GM20000 (cell line): ENCODE data around the gene COLQ.

Experiments used
- DNase-seq: peaks from one replicate; pipeline ENCODE4 v3.0.0; 2012; ENCODE audit warnings: low spot score
- TF ChIP-seq, protein P1 (sequence below): IDR thresholded peaks from 2 replicates; pipeline ENCODE4 v1.5.1; 2012; ENCODE audit warnings: mild to moderate bottlenecking, control low read depth; ENCODE audit errors: extremely low read depth, missing control alignments

COLQ gene

DNA sequence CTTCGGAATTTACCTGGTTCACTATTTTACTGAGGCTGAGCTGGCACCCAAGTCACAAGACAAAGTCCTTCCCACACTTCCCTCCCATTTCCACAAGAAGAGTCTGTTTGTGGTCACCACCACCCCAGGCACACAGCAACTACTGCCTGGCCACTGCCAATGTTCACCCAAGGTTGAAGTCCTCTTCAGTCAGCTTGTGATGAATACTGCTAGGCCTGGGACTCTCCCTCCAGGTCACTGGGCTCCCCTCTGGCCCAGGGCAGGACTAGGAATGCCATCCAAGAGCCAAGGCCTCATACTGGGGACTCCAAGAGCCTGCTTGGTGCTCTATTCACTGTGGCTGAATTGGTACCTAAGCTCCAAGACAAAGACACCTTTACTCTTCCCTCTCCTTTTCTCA, 30.4 kb upstream of the COLQ start:
- TF ChIP-seq, protein P1, sequence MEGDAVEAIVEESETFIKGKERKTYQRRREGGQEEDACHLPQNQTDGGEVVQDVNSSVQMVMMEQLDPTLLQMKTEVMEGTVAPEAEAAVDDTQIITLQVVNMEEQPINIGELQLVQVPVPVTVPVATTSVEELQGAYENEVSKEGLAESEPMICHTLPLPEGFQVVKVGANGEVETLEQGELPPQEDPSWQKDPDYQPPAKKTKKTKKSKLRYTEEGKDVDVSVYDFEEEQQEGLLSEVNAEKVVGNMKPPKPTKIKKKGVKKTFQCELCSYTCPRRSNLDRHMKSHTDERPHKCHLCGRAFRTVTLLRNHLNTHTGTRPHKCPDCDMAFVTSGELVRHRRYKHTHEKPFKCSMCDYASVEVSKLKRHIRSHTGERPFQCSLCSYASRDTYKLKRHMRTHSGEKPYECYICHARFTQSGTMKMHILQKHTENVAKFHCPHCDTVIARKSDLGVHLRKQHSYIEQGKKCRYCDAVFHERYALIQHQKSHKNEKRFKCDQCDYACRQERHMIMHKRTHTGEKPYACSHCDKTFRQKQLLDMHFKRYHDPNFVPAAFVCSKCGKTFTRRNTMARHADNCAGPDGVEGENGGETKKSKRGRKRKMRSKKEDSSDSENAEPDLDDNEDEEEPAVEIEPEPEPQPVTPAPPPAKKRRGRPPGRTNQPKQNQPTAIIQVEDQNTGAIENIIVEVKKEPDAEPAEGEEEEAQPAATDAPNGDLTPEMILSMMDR: no peak
- DNase-seq: no peak

DNA sequence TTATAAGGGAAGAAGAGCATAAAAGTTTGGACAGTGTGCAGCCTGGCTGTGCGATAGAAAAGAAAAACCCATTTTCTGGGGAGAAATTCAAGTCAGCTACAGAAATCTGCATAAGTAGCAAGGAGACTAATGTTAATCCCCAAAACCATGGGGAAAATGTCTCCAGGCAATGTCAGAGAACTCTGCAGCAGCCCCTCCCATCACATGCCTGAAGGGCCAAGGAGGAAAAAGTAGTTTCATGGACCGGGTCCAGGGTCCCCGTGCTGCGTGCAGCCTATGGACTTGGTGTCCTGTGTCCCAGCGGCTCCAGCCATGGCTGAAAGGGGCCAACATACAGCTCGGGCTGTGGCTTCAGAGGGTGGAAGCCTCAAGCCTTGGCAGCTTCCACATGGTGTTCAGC, 28.3 kb upstream of the COLQ start:
- DNase-seq: no peak
- TF ChIP-seq, protein P1: no peak

DNA sequence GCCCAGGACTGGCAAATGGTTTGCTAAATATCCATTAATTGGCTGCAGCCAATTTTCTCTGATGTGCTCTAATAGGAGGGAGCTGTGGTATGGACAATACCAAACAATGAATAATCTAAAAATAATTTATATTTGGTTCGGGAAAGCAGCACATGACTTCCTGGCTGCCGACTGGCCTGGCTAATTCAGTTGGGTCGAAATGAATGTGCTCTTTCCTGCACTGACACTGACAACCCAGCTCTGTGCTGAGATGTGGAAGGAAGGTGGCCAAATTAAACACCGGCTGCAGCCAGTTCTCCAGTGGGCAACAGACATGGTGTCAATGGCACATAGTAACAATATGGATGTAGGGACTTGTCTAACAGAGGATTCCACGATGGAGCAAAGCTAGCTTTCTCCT, 21.1 kb upstream of the COLQ start:
- DNase-seq: no peak
- TF ChIP-seq, protein P1: no peak

DNA sequence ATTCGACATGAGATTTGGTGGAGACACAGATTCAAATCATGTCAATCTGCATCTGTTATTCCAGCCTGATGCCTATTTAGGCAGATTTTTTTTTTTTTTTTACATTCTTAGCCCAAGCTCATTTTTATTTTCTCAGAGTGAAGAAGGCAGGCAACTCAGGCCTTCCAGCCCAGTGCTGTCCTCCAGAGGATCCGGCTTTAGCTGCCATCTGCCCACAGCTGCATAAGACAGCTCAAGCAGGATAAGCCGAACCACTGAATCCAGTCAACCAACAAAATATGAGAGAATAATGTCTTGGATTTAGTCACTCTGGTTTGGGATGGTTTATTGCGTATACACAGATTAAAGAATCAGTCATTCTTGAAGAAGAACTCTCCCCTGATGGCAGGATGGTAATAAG, 19.9 kb upstream of the COLQ start:
- no peak for DNase-seq
- TF ChIP-seq, protein P1: no peak

DNA sequence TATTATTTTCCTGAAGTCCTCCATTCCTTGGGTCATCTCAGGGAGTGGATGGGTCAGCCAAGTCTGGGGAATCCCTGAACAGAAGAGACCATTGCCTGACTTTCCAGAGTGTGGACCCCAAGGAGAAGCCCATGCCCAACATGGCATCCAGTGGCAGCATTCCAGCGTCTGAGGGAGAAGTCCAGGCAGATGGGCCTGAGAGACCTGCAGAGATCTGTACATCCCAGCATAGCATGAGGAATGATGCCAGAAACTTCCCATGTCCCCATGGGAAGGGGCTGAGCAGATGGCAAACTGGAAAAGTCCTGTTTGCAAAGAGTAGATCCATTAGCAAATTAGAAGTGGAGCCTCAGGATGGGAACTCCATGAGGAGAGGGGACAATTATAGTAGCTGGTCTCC, 17.6 kb upstream of the COLQ start:
- DNase-seq: no peak
- TF ChIP-seq, protein P1: no peak

DNA sequence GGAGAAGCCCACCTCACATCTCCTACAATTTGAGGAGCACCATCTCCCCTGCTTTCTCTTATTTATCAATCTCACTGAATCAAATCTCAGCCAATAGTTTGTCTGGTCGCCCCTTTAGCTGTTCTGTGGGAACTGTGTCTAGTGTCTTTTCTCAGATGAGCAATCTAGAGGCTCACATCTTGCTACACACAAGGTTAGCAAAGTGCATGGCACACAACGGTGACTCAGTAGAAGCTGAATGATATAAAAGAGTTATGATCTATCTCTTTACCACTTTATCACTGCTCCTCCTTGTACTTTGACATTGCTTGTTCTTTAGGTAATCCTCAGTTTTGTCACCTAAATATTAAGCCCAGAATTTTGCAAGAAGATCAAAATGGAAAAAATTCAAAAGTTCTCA, 16.8 kb upstream of the COLQ start:
- no peak for DNase-seq
- TF ChIP-seq, protein P1: no peak

DNA sequence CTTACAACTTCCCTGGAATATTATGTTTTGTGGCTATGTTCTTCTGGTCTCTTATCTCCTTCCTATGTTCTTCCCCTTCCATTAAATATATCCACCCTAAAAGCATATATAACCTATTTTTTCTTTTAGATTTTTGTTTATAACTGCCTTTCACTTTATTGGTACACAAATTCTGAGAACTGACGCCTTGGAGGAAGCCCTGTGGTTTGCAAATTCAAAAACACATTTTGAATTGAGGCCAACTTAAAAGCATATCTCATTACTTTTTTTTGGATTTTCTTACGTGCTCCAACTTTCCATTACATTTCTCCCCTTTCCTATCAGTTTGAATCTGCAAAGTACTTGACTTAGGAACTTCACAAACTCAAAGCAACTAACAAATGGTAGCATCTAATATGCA, 15.3 kb upstream of the COLQ start:
- TF ChIP-seq, protein P1: no peak
- DNase-seq: no peak
